GM18502 (cell line): Measurements from ENCODE around the gene SLC16A4.

ENCODE experiments used
- ATAC-seq: cut with Tn5 transposase; IDR thresholded peaks from one replicate; pipeline ENCODE4 v1.9.1; 2021; ENCODE audit warnings: mild to moderate bottlenecking; ENCODE audit not compliant: unreplicated experiment, poor library complexity

Gene SLC16A4

DNA sequence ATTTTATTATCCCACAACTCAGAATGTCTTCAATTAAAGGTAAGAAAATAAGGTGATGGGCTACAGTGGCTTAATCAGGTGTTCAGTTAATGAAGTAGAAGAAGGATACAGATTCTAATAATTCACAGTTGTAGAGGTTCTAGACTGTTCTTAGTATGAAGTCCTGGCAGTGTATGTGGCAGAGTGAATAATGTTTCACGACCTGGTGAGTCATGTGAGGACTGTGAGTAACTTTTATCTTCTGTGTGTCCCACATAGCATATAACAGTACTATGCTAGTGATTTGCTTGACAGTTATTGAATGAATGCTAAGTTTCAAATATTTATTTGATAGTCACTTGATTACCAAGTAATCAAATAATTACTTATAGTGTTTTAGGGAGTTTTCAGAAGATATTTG is 20.0 kb downstream of the SLC16A4 start:
- no peak for ATAC-seq

DNA sequence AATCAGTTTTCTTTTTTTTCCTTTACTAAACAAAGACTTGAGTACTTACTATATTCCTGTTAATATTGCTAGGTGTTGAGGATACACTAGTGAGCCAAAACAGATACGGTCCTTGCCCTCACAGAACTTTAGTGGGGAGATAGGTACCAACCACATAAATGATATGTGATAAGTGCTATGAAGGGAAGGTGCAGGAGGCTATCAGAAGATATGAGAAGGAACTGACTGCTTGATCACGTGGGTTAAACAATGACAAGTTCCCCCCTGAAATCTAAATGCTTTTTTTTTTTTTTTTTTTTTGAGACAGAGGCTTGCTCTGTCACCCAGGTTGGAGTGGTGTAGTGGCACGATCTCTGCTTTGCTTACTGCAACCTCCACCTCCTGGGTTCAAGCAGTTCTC is 26.6 kb downstream of the SLC16A4 start:
- no peak for ATAC-seq

DNA sequence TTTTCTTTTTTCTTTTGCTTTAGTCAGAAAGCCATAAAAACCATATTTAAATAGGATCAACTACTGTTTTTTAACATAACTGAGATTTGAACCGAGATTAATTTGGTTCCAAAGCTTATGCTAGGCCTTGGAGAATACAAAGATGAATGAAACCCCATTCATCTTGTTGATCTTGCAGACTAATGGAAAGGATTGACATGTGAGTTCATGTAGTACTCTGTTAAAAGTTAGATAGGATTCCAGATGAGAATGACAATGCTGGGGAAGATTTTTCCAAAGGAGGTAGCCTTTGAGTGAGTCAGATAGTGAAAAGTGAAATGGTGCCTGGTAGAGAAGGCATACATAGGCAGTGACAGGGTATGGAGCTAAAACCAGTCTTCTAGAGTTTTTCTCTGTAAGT is 29.0 kb downstream of the SLC16A4 start:
- ATAC-seq = no peak

DNA sequence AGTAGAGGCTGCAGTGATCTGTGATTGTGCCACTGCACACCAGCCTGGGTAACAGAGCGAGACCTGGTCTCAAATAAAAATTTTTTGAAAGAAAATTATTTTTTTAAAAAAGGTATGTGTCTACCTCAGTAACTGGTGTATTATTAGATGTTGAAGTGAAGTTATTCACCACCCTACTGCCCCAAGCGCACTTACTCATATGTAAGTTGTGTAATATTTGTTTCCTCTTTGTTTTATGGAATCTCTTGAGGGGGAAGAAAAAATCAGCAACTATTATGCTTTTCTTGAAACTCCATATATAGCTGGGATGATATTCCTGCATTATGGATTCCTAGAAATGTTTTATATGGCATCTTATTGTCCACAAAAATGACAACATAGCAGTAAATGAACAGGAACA is 30.4 kb downstream of the SLC16A4 start:
- no peak for ATAC-seq

- ATAC-seq = no peak
These were observed 34.4 kb downstream of the SLC16A4 start for GRCh38 chr1:110356379-110356778.

GRCh38 chr1:110355321-110355720 is 35.5 kb downstream of the SLC16A4 start:
- no peak for ATAC-seq

GRCh38 chr1:110350360-110350759 is 40.5 kb downstream of the SLC16A4 start:
- ATAC-seq = no peak

- ATAC-seq = no peak
These were observed 42.1 kb downstream of the SLC16A4 start for GRCh38 chr1:110348771-110349170.

DNA sequence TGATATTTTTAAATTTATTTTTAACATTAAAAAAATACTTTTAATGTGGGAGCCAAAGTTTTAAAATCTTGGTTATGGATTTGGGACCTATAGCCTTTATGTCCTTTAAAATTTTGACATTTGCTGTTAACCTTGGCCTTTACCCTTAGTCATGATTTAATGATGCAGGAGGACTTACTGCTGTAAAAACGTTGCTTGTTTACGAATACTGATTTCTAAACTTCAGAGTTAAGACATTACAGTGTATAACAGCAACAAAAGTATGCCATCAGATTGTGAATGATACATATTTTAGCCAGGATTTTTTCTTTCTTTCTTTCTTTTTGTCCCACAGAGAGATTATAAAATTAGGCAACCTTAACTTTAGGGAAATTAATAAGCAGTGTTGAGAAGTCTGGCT is 42.8 kb downstream of the SLC16A4 start:
- no peak for ATAC-seq

DNA sequence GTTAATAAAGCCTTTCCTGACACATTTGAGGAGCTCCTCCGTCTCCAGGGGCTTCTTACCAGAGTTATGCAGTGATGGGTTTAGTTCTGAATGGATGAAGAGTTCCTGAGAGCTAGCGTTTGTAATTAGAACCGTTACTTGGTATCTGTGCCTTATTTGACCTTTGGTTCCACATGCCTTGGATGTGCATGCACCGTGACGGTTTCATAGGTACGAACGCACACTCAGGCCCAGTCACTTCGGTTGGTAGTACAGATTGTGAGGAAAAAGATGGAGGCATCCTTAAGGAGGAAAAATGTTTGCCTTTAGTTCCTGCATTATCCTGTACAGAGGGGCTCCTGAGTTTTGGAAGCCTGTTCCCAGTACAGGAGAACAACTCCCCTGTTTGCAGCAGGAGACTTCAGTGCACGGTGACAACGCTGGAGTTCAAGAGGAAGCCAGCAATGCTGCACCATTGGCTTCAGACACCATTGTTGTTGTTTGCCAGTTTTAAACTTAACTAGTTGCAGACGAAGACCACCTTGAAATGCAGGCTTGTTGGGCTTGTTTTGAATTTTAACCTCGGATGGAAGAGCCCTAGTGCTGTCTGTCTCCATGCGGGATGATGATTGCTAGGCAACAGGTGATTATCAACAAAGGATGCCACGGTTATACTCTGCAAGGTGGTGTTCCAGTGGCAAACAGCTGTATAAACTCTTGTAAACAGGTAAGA is 43.5 kb downstream of the SLC16A4 start:
- ATAC-seq = no peak

GRCh38 chr1:110346690-110347089 is 44.1 kb downstream of the SLC16A4 start:
- ATAC-seq = no peak

DNA sequence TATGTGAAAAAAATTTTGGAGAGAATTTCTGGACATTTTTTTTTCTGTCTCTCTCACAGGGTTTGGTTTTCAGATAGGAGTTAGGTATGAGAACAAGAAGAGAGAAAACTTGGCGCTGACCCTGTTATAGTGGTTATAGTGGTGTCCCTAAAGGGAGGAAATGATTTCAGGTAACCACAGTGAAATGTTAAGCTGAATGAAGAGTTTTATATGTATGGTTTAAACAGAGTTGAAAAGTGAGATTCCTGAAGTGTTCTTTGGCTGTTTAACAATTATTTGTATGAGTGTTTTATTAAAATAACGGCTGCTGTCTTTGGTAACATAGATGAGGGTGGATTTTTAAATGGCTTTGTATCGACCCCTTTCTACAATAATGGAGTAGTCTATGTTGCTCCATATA is 45.3 kb downstream of the SLC16A4 start:
- ATAC-seq = no peak

- no peak for ATAC-seq
These were observed 46.7 kb downstream of the SLC16A4 start for GRCh38 chr1:110344152-110344551.

DNA sequence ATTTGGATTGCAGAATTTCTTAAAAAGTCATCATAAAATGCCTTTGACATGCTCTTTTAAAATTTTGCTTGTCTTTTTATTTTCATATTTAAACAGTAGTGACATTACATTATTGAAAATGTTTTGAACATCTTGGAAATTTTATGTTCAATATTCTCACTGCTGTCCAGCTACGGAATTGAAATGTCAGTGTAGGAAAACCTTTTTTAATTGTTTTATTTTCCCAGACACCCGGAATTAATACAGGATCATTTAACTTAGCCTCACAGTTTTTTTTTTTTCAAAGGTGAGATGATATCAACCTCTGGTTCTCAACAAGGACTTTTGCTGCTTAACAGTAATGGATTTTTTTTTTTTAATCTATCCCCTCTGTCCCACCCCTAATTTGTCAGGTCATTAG is 47.6 kb downstream of the SLC16A4 start:
- ATAC-seq = no peak

DNA sequence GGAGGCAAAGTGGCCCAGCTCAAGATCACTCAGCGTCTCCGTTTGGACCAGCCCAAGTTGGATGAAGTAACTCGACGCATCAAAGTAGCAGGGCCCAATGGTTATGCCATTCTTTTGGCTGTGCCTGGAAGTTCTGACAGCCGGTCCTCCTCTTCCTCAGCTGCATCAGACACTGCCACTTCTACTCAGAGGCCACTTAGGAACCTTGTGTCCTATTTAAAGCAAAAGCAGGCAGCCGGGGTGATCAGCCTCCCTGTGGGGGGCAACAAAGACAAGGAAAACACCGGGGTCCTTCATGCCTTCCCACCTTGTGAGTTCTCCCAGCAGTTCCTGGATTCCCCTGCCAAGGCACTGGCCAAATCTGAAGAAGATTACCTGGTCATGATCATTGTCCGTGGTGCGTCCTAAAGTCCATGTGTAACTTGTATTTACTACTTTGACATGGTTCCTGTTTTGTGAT is 48.9 kb downstream of the SLC16A4 start:
- no peak for ATAC-seq

DNA sequence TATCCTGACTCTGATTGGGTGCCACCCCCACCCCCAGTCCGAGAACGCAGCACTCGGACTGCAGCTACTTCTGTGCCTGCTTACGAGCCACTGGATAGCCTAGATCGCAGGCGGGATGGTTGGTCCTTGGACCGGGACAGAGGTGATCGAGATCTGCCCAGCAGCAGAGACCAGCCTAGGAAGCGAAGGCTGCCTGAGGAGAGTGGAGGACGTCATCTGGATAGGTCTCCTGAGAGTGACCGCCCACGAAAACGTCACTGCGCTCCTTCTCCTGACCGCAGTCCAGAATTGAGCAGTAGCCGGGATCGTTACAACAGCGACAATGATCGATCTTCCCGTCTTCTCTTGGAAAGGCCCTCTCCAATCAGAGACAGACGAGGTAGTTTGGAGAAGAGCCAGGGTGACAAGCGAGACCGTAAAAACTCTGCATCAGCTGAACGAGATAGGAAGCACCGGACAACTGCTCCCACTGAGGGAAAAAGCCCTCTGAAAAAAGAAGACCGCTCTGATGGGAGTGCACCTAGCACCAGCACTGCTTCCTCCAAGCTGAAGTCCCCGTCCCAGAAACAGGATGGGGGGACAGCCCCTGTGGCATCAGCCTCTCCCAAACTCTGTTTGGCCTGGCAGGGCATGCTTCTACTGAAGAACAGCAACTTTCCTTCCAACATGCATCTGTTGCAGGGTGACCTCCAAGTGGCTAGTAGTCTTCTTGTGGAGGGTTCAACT is 49.5 kb downstream of the SLC16A4 start:
- ATAC-seq = no peak

DNA sequence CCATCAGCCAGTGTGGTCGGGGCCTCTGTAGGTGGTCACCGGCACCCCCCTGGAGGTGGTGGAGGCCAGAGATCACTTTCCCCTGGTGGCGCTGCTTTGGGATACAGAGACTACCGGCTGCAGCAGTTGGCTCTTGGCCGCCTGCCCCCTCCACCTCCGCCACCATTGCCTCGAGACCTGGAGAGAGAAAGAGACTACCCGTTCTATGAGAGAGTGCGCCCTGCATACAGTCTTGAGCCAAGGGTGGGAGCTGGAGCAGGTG is 50.7 kb downstream of the SLC16A4 start:
- ATAC-seq = no peak

GRCh38 chr1:110339407-110340206 is 51.2 kb downstream of the SLC16A4 start:
- no peak for ATAC-seq

GRCh38 chr1:110338886-110339406 is 51.9 kb downstream of the SLC16A4 start, which contains the start of gene RBM15:
Gene RBM15 (plus strand): TSS chr1:110339377. CDS start chr1:110339406, 29 bp downstream.
- peak; percentile 72 for ATAC-seq

GRCh38 chr1:110338309-110338885 is 52.4 kb downstream of the SLC16A4 start:
- ATAC-seq = peak; percentile 74
